NCI-H510A treated with DMSO at 0.1 percent for 48 hours (cell line): Measurements from ENCODE around the gene RBMS1.

Experiments
- DNase-seq: peaks from one replicate; lab custom pipeline; 2025; lab: John Stamatoyannopoulos, UW

The RBMS1 gene

DNA sequence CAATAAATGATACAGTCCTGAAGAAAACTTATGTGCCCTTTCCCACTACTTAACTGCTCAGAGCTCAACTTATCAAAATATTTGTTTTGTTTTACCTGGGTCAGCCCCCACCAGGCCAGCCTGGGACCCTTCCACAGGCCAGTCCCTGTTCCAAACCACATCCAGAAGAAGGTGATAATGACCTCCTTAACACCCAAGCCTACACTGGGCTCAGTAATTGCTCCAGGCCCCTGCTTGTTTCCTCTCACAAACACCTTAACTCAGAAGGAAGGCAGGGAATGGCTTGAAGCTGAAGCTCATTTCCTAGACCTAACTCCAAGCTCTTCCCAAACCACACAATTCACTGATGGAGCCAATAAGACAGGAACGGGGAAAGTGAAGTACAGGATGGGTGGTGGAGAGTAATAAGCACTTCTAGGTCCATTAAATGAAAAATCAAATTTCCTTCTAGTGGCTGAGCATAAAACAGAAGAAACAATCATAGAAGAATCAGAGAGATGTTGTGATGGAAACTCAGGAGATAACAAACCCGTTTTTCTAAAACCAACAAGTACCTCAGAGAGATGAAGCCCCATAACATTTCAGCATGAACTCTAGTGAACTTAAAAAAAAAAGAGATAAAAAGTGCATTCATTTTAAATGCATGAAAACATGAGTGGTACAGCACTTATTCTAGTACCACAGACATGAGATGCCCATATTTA lies 160.1 kb downstream of the RBMS1 start:
- DNase-seq = no peak

DNA sequence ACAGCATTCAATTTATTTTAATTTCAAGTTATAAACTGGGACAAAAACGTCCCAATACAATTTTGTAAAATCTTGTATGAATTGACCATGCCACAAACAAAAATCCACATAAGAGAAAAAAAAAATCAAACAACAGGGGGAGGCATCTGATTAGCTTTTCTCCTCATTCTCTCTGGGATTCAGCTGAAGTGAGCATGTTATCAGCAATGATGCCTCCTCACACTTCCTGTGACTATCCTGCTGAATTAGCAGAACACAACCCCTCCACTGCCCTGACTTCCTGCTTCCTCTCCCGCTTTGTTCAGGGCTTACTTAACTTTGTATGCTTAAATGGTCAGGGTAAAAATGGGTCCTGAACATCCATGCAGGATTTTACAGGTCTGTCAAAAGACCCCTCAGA lies 161.3 kb downstream of the RBMS1 start:
- DNase-seq = no peak

DNA sequence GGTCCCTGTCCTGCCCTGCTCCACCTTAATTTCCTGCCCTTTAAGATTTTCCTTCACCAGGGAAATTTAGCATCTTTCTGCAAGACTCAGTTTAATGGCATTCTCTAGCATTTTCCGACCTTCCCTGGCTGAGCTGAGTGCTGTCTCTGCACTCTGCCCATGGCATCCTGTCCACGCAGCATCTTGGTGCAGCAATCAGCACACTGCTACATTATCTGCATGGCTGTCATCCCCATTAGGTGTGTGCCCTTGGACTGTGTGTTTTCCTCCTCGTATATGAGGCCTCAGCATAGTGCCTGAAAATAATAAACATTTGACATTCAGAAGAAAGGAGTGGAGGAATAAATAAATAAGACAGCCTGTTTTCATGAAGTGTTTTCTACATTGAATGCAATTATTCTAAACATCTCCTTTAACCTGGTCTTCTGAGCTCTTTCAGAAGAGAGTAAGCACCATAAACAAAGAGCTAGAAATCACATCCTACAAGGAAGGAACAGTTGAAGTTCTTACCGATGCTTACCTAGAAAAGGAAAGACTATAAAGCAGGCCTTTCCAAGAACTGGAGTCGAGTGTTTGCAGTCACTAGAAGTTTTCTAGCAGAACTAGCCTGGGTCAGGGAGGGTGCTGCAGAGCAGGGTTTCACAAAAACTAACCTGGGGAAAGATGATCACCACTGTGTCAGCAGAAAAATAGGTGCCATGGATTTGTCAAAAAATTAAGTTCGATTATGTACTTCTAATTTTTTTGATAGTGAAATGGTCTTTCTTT lies 162.2 kb downstream of the RBMS1 start:
- no peak for DNase-seq

DNA sequence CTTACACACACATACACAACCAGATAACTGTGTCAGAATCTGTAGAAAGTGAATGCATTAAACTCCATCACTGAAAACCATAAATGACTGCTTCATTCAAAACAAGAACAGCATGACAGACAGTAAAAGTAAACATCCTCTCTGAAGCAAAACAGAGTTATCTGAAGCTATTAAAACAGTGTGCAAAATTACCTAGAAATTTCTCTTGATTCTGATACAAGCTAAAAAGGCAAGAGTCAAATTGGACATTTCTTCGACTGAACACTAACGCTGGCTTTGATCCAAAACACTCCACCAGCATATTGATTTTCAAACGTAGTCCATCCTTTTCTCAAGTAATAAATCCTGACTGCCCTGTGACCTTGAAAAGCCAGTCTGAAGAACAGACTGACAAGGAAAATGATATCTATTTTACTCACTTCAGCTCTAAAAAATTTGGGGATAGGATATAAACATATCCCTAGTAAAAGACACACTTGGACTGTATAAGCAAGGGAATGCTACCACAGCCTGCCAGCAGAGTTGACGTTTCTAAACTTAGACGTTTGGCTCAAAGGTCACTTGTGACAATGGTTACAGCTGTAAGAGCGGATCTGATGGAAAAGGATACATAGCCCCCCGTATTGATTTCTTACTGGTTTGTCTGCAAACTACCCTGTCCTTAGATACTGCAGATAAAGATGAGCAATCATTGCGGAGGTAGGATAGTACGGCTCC lies 164.6 kb downstream of the RBMS1 start:
- DNase-seq = peak; percentile 13

DNA sequence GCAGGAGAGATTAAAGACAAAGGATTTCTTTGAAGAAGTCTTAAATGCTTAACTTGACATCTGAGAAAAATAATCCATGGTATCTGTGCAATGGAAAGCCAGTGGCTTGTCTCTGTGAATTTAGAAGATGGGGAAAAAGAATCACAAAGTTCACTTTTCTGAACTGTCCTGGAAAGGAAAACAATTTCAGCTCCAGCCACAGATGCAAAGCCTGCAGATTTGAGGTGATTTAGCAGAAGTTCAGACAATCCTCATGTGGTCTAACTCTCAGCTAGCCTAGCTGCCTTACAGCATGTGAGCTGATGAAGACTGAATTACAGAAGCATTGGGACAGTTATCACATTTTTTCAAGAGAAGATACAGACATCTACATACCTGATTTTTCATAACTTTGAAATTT lies 166.8 kb downstream of the RBMS1 start:
- no peak for DNase-seq

DNA sequence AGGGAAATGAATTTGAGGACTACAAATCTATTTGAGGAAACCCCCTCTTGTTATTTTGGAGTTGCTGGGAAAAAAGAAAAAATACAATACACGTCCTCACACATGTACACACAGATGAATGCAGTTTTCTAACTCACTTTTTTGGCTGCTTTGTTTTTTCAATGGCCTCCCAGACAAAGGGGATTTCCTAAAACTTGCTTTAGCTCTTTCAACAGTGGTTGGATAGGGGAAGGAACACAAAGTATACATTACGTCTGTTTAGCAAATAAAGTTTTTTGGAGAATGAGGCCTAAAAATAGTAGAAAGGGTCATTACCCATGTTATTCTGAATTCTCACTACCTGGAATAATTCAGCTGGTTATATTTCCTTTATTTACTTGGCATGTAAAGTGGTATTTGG lies 168.2 kb downstream of the RBMS1 start:
- no peak for DNase-seq

DNA sequence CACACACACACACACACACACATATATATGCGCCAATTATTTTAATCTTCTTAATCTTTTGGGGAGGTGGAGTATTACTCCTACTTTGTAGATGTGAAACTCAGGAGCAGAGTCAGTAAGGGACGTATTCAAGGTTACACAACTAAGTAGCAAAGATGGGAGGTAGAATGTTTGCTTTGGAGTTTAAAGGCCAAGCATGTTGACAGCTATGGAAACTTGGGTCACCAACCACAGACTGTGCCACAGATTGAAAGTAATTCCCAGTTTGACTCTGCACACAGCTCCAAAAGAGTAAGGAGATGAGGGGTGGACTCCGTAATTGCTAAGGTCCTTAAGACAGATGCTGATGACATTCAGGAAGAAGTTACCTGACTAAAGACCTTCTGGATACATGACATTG lies 168.7 kb downstream of the RBMS1 start:
- DNase-seq = no peak

DNA sequence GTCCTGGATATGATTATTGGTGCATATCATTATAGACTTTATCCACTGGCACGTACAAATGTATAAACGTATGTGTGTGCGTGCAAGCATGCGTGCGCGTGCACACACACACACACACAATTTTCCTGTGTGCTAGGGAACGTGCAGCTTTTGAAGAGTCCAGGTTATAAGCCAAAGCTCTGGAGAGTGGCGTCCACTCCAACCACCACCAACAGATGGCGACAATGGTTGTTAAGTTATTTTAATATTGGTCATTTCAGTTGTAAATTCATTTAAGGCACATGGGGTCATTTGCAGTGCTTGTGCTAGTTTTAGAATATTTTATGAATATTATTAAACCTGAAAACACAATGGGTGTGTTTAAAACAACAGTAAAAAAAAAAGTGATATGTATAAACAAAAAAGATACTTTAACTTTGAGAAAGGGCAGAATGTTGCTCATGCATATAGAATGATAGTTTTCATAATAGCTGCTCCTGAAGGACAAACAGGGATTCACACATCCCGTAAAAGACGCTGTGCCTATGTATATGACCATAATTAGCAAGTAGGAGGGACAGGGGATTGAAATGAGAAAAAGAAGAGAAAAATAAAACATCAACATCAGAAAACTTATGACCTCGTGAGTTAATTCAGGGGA lies 169.3 kb downstream of the RBMS1 start:
- peak; percentile 2 for DNase-seq

DNA sequence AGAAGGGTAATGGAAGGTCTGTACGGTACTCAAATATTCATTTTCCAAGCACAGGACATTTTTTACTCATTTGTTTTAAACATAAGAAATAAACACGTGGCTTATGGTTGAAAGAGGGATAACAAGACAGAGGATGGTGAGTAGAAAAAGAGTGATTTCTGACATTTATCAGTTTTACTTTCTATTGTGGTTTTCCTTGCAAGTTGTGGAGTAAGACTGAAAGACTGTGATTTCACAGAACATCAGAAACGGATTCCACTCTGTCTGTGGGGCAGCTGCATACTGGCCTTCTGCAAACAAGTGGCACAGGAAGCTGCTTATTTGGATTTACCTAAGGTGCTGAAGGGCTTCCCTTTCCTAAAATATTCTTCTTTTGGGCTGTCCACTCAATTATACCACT lies 171.3 kb downstream of the RBMS1 start:
- DNase-seq = no peak

DNA sequence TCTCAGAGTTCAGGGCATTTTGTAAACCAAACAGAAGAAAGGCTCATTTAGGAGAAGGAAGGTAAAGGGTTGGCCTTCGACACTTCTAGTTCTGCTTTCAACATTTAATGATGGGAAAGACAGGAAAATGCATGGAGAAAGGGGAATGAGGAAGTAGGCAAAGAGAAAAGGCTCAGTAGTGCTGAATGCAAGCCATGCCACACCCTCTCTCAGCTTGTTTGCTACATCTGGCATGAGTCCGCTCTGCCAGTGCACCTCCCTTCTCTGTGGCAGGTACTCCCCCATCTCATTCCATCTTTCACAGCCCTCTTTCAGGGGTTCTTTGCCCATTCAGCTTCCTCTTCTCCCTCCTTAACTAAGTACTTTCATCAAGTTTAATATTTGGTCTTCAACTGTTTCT lies 172.6 kb downstream of the RBMS1 start:
- no peak for DNase-seq

DNA sequence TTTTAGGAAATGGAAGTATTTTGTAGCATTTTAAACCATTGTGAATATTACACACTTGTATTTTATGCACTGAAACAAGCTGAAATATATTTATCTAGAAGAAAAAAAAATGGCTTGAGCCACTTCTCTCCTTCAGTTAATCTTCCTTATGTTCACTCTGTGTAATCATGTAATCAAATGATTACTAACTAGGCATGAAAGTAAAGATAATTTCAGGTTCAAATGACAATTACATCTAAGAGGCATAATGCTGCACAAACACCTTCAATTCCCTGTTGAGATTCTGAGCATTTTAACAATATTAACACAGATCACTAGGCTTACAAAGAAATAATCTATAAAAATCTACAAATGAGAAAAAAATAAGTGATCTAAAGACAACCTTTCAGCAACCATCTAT lies 173.9 kb downstream of the RBMS1 start:
- DNase-seq = no peak

DNA sequence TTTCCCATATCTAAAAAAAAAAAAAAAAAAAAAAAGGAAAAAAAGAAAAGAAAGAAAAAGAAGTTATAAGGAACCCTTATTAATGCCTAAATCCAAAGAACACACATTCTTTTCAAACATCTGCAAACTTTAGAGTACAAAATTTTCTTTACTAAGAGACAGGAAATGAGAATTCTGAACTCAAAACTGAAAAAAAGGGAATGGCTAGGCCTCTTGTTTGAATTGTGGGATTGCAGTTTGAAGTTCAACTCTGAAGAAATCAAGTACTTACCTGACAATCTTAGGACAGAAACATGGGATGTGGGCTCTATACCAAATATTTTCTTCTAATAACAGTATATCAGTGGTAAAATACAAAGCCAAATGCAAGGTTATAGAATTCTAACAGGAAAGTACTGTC lies 175.4 kb downstream of the RBMS1 start:
- no peak for DNase-seq

DNA sequence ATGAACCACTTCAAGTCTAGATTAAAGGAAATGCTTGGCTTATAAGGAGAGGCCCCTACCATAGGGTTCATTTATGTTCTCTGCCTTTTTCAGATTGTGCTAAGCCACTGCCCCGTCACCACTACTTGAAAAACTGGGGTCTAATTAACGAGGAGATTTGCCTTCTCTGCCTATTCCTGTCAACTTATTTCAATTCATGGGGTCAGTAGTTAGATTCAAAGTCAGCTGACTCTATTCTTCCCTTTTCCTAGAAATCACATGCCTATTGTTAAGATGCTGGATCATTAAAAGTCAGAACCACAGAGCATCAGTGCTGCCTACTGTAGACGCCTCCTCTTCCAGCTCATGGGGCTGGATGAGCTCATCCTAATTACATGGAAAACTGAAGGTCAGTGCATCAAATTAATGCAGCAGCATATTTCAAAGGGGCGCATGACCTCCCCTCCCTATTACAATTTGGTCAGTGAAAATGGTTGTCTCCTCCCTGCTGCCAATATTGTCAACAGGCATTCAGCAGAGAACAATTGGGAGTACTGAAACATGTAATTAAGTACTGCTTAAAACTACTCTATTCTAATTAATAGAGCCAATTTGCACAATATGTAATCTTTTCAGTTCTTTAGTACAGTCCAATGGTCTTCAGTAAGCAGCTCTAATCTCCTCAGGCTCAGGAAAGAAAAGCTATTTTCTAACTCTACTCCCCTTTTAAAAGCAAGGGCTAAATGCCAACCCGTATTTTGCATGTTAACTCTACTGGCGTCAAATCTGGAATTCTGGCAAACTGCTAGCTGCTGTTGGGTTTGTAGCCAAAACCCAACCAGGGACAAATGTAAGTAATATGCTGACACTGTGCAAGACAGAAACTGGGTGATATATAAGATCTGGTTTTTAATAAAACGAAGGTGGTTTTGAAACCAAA lies 176.2 kb downstream of the RBMS1 start:
- no peak for DNase-seq

DNA sequence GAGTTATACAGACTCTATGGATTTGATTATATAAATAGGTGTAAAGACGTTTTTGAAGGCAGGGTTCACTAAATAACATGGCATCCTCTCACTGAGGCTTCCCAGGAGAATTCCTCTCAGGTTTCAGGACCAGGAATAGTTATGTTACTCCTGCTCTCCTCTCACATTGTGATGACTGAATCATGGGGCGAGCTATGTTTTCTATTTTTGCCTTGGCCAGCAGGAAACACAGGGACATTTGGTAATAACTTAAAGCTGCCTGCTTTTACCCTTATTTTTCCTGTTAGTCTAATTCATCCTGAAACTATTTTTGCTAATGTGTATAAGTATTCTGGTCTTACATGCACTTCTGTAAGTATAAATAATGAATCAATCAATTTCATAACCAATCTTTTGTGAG lies 178.3 kb downstream of the RBMS1 start:
- DNase-seq = no peak

DNA sequence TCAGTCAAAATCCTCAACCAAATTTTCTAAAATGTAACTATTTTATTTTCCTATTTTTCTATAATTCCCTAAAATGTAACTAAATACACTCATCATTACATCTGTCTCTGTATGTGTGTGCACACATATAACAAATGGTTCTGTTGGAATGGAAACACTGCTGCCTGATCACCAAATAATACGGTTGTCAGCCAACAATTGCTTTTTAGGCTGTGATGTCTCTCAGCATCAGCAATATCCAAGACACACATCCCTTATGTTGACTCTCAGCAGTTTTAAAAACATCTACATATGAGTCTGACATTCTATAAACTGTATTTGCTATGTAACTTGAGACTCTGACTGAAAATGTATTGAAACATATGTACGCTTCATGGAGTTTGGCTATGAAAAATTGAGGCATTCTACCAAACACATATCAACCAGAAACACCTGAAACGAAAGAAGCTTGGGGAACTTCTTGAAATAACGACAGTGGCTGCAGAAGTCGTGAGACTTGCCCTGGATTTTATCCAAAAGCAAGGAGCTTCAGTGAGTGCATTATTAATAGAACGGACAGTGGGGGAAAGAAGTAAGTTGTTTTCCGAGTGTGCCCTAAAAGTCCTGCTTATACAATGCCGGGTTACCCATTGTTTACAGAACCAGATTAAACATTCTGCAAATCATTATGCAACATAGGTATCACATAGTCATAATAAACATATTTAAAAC lies 183.3 kb downstream of the RBMS1 start:
- no peak for DNase-seq

DNA sequence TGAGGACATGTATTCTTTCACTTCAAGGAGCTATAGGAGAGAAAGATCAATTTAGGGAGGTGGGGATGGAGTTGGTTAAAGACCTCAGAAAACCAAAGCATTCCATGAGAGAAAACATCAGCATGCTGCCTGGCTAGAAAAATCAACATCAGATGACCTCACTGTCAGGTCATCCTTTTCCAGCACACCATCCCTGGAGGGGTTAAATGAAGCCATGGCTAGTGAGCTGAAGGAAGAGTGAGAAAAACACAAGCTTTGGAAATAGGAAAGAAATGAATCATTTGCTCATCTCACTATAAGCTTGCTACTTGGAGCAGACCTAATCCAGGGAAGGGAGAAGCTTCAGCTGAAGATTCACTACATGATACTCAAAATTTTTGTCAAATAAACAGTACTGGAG lies 184.0 kb downstream of the RBMS1 start:
- no peak for DNase-seq

DNA sequence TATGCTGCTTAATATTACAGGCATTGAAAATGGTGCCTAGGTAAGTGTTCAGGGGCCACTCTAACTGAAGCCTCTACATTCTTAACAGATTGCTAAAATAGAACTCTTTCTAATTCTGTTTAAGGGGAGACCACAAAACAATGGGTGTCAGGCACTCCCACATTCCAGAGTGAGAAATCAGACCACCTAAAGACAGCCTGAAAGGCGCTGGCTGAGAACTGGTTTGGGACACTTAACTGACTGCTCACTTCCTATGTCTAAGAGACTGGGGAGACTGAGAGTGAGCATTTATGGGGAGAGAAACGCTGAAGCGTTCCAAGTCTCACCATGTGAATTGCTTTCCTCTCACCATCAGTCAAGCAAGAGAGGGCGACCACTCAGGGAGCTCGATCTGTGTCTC lies 184.7 kb downstream of the RBMS1 start:
- DNase-seq = no peak

DNA sequence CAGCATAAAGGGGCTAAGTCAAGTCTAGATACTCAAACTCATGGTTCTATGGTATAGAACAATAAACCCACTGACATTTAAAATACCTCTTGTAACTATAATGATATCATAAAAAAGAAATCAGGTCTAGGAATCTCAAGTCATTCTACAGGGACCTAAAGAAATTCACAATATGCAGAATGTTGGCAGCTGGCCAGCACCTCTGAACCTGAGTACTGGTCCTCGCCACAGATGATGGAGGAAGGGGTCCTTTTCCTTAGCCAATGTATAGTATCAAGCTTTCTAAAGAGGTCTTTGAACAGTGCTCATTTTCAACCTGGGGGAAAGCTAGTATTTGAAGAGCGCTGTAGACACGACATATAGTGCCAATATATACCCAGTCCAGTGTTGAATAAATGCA lies 185.1 kb downstream of the RBMS1 start:
- no peak for DNase-seq

DNA sequence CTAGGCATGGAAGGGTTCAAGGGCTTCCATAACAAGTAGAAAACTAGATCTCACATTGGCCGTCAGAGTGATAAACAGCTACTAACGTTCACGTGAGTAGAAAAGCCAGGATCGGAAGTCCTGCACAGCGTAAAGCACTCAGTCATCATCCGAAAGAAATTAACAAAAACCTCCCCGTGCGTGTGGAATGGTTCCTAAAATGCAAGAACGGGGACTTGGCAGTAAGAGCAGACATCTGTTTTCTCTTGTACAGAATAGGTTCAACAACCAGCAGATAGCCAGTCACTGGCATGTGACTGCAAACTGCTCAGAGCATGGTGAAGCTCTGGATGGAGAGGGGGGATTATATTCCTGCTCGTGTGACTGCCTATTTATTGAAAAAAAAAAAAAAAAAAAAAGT lies 186.6 kb downstream of the RBMS1 start:
- no peak for DNase-seq

DNA sequence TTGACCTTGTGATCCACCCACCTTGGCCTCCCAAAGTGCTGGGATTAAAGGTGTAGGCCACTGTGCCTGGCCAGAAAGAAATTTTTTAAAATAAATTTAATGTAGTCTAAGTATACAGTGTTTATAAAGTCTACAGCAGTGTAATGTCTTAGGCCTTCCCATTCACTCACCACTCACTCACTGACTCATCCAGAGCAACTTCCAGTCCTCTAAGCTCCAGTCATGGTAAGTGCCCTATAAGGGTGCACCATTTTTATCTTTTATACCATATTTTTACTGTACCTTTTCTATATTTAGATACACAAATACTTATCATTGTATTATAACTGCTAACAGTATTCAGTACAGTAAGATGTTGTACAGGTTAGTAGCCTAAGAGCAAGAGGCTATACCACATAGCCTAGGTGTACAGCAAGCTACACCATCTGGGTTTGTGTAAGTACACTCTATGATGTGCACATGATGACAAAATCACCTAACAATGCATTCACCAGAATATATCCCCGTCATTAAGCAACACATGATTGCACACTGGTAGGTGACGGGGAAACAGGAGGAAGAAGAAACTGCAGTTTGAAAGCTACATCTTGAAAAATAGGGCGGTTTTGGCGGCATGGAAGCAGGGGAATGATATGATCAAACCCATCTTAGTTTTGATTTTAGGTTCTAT lies 188.4 kb downstream of the RBMS1 start:
- DNase-seq = no peak
